ENCODE data around the gene GPRASP2.
"Not testable (repeated sequence)": the region's sequence is repeated elsewhere in the genome, so short reads cannot be mapped to it uniquely, and the experiment has no call there.

The GPRASP2 gene

GRCh38 chrX:102712216-102712966, at the start of gene GPRASP2:
Gene GPRASP2, plus strand, starts transcription at chrX:102712448. Its CDS starts 2,422 bp downstream, at chrX:102714870.
- DNase-seq, result peak; percentile 60

- DNase-seq, result not testable (repeated sequence)
Observed at GRCh38 chrX:102663820-102664219, 48.4 kb upstream of the GPRASP2 start.

GRCh38 chrX:102667034-102667433, 45.2 kb upstream of the GPRASP2 start:
- not testable (repeated sequence) for DNase-seq

- no peak for DNase-seq
Observed at GRCh38 chrX:102669526-102669925, 42.7 kb upstream of the GPRASP2 start.

- DNase-seq, result no peak
Observed at GRCh38 chrX:102672856-102673255, 39.4 kb upstream of the GPRASP2 start.

- DNase-seq, result not testable (repeated sequence)
Observed at GRCh38 chrX:102677479-102677878, 34.8 kb upstream of the GPRASP2 start.

- no peak for DNase-seq
Observed at GRCh38 chrX:102684772-102685520, 27.3 kb upstream of the GPRASP2 start.

GRCh38 chrX:102694749-102695148, 17.5 kb upstream of the GPRASP2 start:
- no peak for DNase-seq

- DNase-seq, result no peak
Observed at GRCh38 chrX:102696306-102696705, 15.9 kb upstream of the GPRASP2 start.

GRCh38 chrX:102697494-102697893, 14.8 kb upstream of the GPRASP2 start:
- DNase-seq, result no peak

- peak; percentile 16 for DNase-seq
Observed at GRCh38 chrX:102708900-102709299, 3.3 kb upstream of the GPRASP2 start.

GRCh38 chrX:102711872-102712215, 404 bp upstream of the GPRASP2 start:
- no peak for DNase-seq

- DNase-seq, result peak; percentile 60
Observed at GRCh38 chrX:102712981-102713625, 855 bp downstream of the GPRASP2 start.

GRCh38 chrX:102714994-102715393, 2.7 kb downstream of the GPRASP2 start:
- no peak for DNase-seq

GRCh38 chrX:102715967-102716366, 3.7 kb downstream of the GPRASP2 start:
- no peak for DNase-seq

- DNase-seq, result no peak
Observed at GRCh38 chrX:102720237-102721168, 8.3 kb downstream of the GPRASP2 start, which contains the start of gene GPRASP3. Gene GPRASP3, plus strand, starts transcription at chrX:102720743. Its CDS starts 28,253 bp downstream, at chrX:102748996.

GRCh38 chrX:102721169-102721506, 8.9 kb downstream of the GPRASP2 start:
- not testable (repeated sequence) for DNase-seq

- no peak for DNase-seq
Observed at GRCh38 chrX:102723456-102723855, 11.2 kb downstream of the GPRASP2 start.

- no peak for DNase-seq
Observed at GRCh38 chrX:102727761-102728160, 15.5 kb downstream of the GPRASP2 start.

GRCh38 chrX:102728646-102729045, 16.4 kb downstream of the GPRASP2 start:
- no peak for DNase-seq

- no peak for DNase-seq
Observed at GRCh38 chrX:102739657-102740056, 27.4 kb downstream of the GPRASP2 start.

- no peak for DNase-seq
Observed at GRCh38 chrX:102744307-102744706, 32.1 kb downstream of the GPRASP2 start.

- no peak for DNase-seq
Observed at GRCh38 chrX:102745513-102745856, 33.2 kb downstream of the GPRASP2 start.

Measured in DMS53 (cell line).